ENCODE results near the gene ENTPD5.

DNA sequence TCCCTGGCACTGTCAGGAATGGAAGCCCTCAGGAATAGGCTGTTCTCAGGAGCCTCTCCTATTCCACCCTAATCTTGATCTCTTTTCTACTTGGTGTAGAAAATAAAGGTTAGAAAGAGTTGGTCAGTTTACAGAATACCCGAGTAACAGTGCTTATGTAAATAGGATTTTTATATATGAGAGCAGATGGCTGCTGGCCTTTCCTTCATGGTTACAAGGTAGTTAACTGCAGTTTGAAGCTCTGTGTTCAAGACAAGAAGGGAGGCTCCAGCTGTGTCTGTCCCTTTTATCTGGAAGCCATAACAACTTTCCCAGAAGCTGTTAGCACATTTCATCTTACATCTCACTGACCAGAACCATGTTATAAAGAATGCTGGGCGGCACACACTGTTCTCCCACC is 23.2 kb upstream of the ENTPD5 start:
- TF ChIP-seq POLR2A (IDR thresholded peaks at IDR 0.05), result no peak
- TF ChIP-seq, protein P1, sequence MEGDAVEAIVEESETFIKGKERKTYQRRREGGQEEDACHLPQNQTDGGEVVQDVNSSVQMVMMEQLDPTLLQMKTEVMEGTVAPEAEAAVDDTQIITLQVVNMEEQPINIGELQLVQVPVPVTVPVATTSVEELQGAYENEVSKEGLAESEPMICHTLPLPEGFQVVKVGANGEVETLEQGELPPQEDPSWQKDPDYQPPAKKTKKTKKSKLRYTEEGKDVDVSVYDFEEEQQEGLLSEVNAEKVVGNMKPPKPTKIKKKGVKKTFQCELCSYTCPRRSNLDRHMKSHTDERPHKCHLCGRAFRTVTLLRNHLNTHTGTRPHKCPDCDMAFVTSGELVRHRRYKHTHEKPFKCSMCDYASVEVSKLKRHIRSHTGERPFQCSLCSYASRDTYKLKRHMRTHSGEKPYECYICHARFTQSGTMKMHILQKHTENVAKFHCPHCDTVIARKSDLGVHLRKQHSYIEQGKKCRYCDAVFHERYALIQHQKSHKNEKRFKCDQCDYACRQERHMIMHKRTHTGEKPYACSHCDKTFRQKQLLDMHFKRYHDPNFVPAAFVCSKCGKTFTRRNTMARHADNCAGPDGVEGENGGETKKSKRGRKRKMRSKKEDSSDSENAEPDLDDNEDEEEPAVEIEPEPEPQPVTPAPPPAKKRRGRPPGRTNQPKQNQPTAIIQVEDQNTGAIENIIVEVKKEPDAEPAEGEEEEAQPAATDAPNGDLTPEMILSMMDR (IDR thresholded peaks at IDR 0.05), result no peak

Data from thyroid gland (tissue), 4 donors.